ENCODE data around the gene ABCC4.
"Not testable (repeated sequence)": the region's sequence is repeated elsewhere in the genome, so short reads cannot be mapped to it uniquely, and the experiment has no call there.

Gene ABCC4

GRCh38 chr13:95298971-95299621 is 2.2 kb downstream of the ABCC4 start:
- no peak for DNase-seq

- DNase-seq: no peak
These were observed 2.9 kb downstream of the ABCC4 start for GRCh38 chr13:95298169-95298965.

GRCh38 chr13:95296326-95296925 is 4.8 kb downstream of the ABCC4 start:
- peak; percentile 5 for DNase-seq

DNA sequence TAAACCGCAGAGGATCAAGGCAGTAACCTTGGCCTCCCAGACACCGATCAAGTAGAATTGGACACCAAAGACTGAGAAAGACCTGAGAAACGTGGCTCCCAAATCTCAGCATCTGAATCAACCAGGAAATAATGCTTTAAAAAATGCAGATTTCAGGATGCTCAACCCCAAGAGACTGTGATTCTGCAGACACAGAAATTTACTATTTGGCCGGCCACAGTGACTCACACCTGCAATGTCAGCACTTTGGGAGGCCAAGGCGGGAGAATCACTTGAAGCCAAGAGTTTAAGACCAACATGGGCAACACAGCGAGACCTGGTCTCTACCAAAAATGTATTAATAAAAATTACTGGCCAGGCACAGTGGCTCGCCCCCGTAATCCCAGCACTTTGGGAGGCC is 6.2 kb downstream of the ABCC4 start:
- DNase-seq: no peak

- no peak for DNase-seq
These were observed 8.6 kb downstream of the ABCC4 start for GRCh38 chr13:95292622-95293021.

- not testable (repeated sequence) for DNase-seq
These were observed 11.3 kb downstream of the ABCC4 start for GRCh38 chr13:95289901-95290300.

DNA sequence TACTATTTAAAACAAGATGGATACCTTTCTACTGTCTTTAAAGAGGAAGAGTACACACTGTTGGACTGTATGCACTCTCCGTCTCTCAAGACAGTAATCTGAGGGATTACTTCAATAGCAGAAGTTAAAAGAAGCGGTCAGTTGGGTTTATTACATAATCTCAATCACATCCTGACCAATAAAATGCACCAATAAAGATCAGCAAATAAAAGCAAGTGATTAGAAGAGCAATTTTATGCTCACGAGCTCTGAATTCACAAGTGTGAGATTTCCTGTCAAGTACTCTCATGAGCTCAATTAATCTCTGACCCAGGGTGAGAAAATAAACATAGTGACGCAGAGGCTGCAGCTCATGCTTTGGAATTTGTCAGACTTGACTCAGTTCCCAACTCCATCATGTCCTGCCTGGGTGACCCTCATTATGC is 12.2 kb downstream of the ABCC4 start:
- no peak for DNase-seq

- no peak for DNase-seq
These were observed 16.8 kb downstream of the ABCC4 start for GRCh38 chr13:95284436-95284835.

DNA sequence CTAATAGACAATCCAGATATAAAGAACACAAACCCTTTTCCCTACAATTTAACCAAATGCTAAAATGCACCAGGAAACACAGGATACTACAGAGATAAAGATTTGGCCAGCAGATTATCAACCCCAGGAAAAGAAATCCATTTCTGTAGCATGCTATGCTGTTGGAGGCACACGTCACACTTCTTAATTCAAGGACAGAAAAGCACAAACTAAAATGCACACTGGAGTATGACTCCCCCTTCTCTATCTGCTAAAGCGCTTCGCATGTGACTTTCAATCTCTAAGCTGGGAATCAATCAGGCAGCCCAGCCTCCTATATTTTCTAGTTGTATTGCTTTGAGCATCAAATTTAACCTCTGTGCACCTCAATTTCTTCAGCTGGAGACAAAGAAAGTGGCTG is 22.2 kb downstream of the ABCC4 start:
- no peak for DNase-seq

DNA sequence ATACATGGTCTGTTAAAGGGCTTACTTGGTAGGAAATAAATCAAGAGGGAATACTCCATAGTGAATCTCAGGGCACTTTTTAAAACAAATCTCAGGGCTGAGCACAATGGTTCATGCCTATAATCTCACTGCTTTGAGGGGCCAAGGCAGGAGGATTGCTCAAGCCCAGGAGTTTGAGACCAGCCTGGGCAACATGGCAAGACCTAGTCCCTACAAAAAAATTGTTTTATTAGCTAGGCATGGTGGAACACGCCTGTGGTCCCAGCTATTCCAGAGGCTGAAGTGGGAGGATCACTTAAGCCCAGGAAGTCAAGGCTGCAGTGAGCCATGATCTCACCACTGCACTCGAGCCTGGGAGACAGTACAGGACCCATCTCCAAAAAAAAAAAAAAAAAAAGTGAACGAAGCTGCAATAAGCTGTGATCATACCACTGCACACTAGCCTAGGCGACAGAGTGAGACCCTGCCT is 25.2 kb downstream of the ABCC4 start:
- DNase-seq: no peak

GRCh38 chr13:95275322-95276036 is 25.8 kb downstream of the ABCC4 start:
- DNase-seq: no peak

- DNase-seq: not testable (repeated sequence)
These were observed 27.6 kb downstream of the ABCC4 start for GRCh38 chr13:95273592-95274132.

GRCh38 chr13:95272076-95272475 is 29.2 kb downstream of the ABCC4 start:
- not testable (repeated sequence) for DNase-seq

- no peak for DNase-seq
These were observed 31.5 kb downstream of the ABCC4 start for GRCh38 chr13:95269756-95270155.

GRCh38 chr13:95268343-95269065 is 32.7 kb downstream of the ABCC4 start:
- not testable (repeated sequence) for DNase-seq

DNA sequence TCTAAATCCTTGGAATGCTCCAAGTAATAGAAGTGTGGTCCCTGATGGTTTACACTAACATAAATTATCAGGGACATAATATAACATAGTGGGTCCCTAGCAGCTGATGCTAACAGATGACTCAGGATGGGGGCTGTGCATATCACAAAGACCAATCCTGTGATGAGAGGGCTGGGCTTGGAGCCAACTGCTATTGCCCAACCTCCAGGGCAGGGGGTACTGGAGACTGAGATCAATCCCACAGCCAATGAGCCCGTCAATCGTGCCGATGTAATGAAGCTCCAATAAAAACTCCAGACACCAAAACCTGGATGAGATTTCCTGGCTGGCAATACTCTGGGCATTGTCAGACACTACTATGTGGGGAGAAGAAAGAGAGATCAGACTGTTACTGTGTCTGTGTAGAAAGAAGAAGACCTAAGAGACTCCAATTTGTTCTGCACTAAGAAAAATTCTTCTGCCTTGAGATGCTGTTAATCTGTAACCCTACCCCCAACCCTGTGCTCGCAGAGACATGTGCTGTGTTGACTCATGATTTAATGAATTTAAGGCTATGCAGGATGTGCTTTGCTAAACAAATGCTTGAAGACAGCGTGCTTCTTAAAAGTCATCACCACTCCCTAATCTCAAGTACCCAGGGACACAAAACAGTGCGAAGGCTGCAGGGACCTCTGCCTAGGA is 33.4 kb downstream of the ABCC4 start:
- DNase-seq: no peak

GRCh38 chr13:95264225-95264624 is 37.0 kb downstream of the ABCC4 start:
- no peak for DNase-seq

DNA sequence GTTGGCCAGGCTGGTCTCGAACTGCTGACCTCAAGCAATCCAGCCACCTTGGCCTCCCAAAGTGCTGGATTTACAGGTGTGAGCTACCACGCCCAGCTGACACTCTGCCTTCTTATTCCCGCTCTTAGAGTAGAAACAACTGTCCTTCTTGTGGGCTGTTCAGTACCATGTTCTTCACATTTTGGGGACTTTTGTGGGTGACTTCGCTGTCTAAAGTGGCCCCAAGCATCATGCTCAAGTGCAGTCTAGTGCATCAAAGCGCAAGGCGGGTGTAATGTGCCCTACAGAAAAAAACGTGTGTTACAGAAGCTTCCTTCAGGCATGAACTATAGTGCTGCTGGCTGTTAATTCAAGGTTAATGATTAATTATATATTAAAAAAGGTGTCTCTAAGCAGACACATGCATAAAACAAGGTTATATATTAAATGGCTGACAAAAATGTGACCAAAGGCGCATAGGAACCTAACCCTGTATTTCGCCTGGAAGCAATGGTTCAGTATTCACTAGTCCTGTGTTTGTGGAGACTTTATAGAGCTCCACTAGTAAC is 38.3 kb downstream of the ABCC4 start:
- DNase-seq: no peak

DNA sequence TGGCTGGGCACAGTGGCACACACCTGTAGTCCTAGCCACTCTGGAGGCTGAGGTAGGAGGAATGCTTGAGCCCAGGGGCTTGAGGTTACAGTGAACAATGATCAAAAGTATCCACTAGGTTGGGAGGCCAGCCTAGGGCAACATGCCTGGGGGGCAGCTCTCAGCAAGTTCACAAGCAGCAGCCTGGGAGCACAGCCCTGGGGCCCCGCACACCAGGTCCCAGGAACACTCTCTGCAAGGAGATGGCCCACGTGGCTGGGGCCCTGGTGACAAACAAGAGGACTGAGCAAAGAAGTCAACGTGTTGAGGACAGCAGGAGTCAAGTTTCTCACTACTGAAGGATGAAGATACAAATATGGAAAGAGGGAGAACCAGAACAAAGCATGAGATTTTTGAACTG is 39.3 kb downstream of the ABCC4 start:
- DNase-seq: no peak

DNA sequence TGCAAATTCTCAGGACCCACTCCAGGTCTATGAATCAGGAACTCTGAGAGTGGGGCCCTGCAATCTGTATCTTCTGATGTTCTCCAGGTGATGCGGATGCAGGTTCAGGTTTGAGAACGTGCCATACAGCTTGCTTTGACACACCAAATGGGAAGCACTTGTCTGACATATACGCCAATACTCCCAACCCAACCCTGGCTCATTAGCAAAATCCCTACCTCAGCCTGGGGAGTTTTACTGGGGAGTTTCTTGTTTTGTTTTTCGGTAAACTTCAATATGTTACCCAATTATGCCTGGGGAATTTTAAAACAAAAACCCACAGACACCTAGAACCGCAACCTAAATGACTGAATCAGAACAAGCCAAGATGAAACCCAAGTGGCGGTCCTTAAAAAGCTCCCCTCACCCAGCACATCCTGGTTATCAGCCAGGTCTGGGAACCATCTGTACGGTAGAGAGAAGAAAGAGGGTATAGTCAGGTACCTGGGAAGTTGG is 41.2 kb downstream of the ABCC4 start:
- DNase-seq: no peak

DNA sequence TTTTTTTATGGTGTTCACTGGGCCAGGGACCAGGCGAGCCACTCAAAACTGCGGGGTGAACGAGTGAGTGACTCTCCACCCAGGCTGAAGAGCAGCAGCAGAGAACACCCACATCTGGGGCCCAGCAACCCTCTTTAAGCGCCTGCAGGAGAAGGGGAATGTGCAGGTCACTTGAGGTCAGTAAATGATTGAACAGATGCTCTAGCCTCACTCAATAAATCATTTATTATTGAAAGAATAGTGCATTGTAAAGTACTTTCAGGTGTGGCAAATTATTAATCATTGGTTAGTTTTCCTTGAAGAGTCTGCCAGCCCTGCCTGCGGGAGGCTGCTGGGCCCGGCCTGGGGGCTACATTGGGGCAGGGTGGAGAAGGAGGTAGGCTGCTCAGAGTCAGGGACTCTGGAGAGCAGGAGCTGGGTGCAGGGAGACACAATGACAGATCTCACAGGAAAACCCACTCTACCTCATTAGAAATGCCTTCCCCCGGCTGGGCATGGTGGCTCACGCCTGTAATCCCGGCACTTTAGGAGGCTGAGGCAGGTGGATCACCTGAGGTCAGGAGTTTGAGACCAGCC is 42.5 kb downstream of the ABCC4 start:
- DNase-seq: no peak

Data from T-helper 9 cell (primary cell).